Parietal lobe (tissue), 1 donor: ENCODE data around the gene ALG1. TPM values are rescaled to one million over a fixed set of nuclear protein-coding genes. Genes with fewer than 3 reads are reported as not detected.

ENCODE experiments used
- total RNA-seq: library from RNA; depleted of rRNA; stranded (reverse); fragments of >200 nt; gene quantifications from one replicate; pipeline ENCODE4 v1.2.3, GENCODE V29; 2014

ALG1 gene
- 16.6 TPM for total RNA-seq

GRCh38 chr16:5071681-5072333 is at the start of gene ALG1:
Gene ALG1 (plus strand): TSS chr16:5071843. CDS start chr16:5071850, 7 bp downstream.

GRCh38 chr16:5033256-5034166 is 38.1 kb upstream of the ALG1 start, which contains the start of gene NAGPA:
Gene NAGPA (minus strand): TSS chr16:5033935. CDS start chr16:5033914, 21 bp downstream.

GRCh38 chr16:5065813-5066212 is 5.8 kb upstream of the ALG1 start, which contains the start of gene C16orf89:
Gene C16orf89 (minus strand): TSS chr16:5065956. CDS start chr16:5065908, 48 bp downstream.

GRCh38 chr16:5097470-5098220 is 26.0 kb downstream of the ALG1 start, which contains the start of gene EEF2KMT:
Gene EEF2KMT (minus strand): TSS chr16:5097795. CDS start chr16:5097739, 56 bp downstream.

Other genes with a start within 250 kb of the ALG1 start
- 89.2 TPM for gene GLYR1, start 224.6 kb upstream of the ALG1 start, total RNA-seq
- gene UBN1, start 224.4 kb upstream of the ALG1 start, total RNA-seq = 31.3 TPM
- 0.94 TPM for gene PPL, start 134.7 kb upstream of the ALG1 start, total RNA-seq
- 0.94 TPM for gene SEC14L5, start 113.5 kb upstream of the ALG1 start, total RNA-seq
- gene NAGPA, start 37.9 kb upstream of the ALG1 start, total RNA-seq = 19.7 TPM
- gene C16orf89, start 5.9 kb upstream of the ALG1 start, total RNA-seq = 1.3 TPM
- 4.7 TPM for gene EEF2KMT, start 26.0 kb downstream of the ALG1 start, total RNA-seq